Neutrophil (primary cell): ENCODE measurements around the gene GOLPH3.
"Not testable (repeated sequence)": the region's sequence is repeated elsewhere in the genome, so short reads cannot be mapped to it uniquely, and the experiment has no call there.

Experiments used
- H3K27ac ChIP-seq: fragments of 200-600 bp; sonication (generic); 2 replicates; pipeline ENCODE4 v1.5.1; 2016; ENCODE audit warnings: mild to moderate bottlenecking, moderate library complexity
- H3K27me3 ChIP-seq: fragments of 200-600 bp; sonication (generic); 2 replicates; pipeline ENCODE4 v1.6.0; 2016; ENCODE audit warnings: mild to moderate bottlenecking
- H3K36me3 ChIP-seq: fragments of 200-600 bp; sonication (generic); 2 replicates; pipeline ENCODE4 v1.5.1; 2017
- H3K4me1 ChIP-seq, 2 experiments: fragments of 200-600 bp in 1 of 2; sonication (generic) in 1 of 2; 1 replicate in 1 of 2; 2 replicates in 1 of 2; pipeline versions ENCODE4 v1.5.1 to v1.6.1; 2013 to 2016; ENCODE audit warnings: low read depth in 1 of 2, low read length in 1 of 2, mild to moderate bottlenecking in 1 of 2, moderate library complexity in 1 of 2; ENCODE audit not compliant: control insufficient read depth in 1 of 2, insufficient read depth in 1 of 2
- H3K4me3 ChIP-seq, 2 experiments: fragments of 200-600 bp in 1 of 2; sonication (generic) in 1 of 2; 1 replicate in 1 of 2; 2 replicates in 1 of 2; pipeline ENCODE4 v1.5.1; 2013 to 2016; ENCODE audit warnings: low read depth in 1 of 2, low read length in 1 of 2, mild to moderate bottlenecking in 1 of 2, moderate library complexity in 1 of 2
- H3K9me3 ChIP-seq: fragments of 200-600 bp; sonication (generic); 2 replicates; pipeline ENCODE4 v1.5.1; 2016
- CTCF ChIP-seq: fragments of 200-600 bp; sonication (generic); IDR thresholded peaks from 2 replicates; pipeline ENCODE4 v1.5.1; 2016; ENCODE audit warnings: antibody characterized with exemption

GOLPH3 gene

GRCh38 chr5:32174011-32174870 lies at the start of gene GOLPH3:
Gene GOLPH3, minus strand, starts transcription at chr5:32174319. Its CDS starts 285 bp downstream, at chr5:32174034.
- peaks cover 22% of the 10 kb centered on the region for H3K36me3 ChIP-seq
- peak within 1 kb of the TSS; percentile 71 to 90 for H3K4me3 ChIP-seq
- no peaks in the 10 kb centered on the region for H3K9me3 ChIP-seq
- TF ChIP-seq CTCF, result peak; percentile 63
- no peaks in the 10 kb centered on the region for H3K27me3 ChIP-seq
- peaks cover 27 to 31% of the 10 kb centered on the region in 2 experiments for H3K4me1 ChIP-seq
- H3K27ac ChIP-seq, result peak within 1 kb of the TSS; percentile 99

- no peak for TF ChIP-seq CTCF
- Histone ChIP-seq H3K4me3 (no peak overlapping the region), H3K9me3 (no peaks in the 10 kb centered on the region), H3K36me3 (no peaks in the 10 kb centered on the region), H3K27me3 (no peaks in the 10 kb centered on the region), H3K4me1 (no peaks in the 10 kb centered on the region), H3K27ac (no peak overlapping the region)
Measured at GRCh38 chr5:32222723-32223470, 48.8 kb upstream of the GOLPH3 start.

DNA sequence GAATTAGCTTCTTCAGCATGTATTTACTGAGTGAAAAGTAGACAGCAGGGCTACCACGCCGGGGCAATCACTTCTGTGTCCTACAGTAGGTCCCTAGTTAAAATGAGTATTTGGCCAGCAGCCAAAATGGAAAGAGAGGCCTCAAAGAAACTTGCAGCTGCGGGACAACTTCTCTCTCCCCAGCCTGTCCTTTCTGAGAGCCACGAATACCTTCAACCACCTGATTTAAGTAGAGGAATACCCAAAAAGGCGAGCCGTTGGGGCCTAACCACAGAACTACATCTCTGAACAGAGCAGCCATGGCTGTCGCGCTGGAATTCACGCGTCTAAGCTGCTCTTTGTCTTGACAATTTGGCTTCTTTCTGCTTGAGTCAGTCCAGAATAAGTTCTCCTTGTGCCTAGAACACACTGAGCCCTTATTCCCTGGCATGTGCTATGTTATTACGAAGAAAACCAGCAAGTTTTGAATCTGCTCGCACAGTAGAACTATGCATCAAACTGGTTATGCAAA lies 43.8 kb upstream of the GOLPH3 start:
- Histone ChIP-seq H3K27ac (no peak overlapping the region), H3K4me1 (no peaks in the 10 kb centered on the region), H3K36me3 (no peaks in the 10 kb centered on the region), H3K4me3 (no peak overlapping the region), H3K9me3 (no peaks in the 10 kb centered on the region), H3K27me3 (no peaks in the 10 kb centered on the region)
- TF ChIP-seq CTCF, result no peak

DNA sequence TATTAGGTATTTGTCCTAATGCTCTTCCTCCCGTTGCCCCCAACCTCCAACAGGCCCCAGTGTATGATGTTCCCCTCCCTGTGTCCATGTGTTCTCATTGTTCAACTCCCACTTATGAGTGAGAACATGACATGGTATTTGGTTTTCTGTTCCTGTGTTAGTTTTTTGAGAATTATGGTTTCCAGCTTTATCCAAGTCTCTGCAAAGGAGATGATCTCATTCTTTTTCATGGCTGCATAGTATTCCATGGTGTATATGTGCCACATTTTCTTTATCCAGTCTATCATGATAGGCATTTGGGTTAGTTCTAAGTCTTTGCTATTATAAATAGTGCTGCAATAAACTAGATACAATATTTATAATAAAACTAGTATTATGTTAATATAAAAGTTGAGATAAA lies 40.2 kb upstream of the GOLPH3 start:
- H3K9me3 ChIP-seq, H3K4me1 ChIP-seq, H3K27ac ChIP-seq, H3K36me3 ChIP-seq, H3K4me3 ChIP-seq, H3K27me3 ChIP-seq: not testable (repeated sequence)

DNA sequence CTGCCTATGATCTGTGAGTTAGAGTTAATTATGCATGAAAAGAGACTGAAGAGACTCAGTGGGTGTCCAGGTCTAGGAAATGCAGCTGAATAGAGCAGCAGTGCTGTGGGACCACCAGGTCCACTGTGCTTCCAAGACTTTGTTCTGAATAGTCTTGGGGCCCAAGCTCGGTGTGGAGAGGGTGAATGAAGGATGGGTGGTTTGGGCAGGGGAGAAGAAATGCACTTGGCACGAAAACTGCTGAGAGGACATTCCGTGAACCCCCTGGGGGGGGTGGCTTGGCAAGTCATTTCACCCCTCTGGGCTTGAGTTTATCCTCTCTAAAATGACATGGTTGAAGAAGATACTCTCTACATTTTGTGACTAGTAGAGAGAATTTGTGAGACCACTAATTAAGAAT lies 36.0 kb upstream of the GOLPH3 start:
- H3K36me3 ChIP-seq, result no peaks in the 10 kb centered on the region
- TF ChIP-seq CTCF, result no peak
- no peaks in the 10 kb centered on the region for H3K27me3 ChIP-seq
- no peak overlapping the region for H3K27ac ChIP-seq
- no peak overlapping the region for H3K4me3 ChIP-seq
- H3K4me1 ChIP-seq, result peaks cover 4 to 7% of the 10 kb centered on the region in 2 experiments
- no peaks in the 10 kb centered on the region for H3K9me3 ChIP-seq

- not testable (repeated sequence) for H3K4me3 ChIP-seq, H3K36me3 ChIP-seq, H3K9me3 ChIP-seq, H3K4me1 ChIP-seq, H3K27ac ChIP-seq, H3K27me3 ChIP-seq
Measured at GRCh38 chr5:32208837-32209236, 34.7 kb upstream of the GOLPH3 start.
